Activated T-helper 2 cell treated with anti-CD3 and anti-CD28 coated beads, Interferon-gamma antibody, Interleukin-2, Interleukin-4, amounts not matched to agents 10 μg/mL and 5 μg/mL and 100 μg/mL, durations not matched to agents 14 hours and 24 hours and 36 hours (primary cell): Measurements from ENCODE around the gene MYO1H. TPM values are rescaled to one million over a fixed set of nuclear protein-coding genes. Genes with fewer than 3 reads are reported as not detected.

Source experiments
- DNase-seq: peaks from one replicate; pipeline ENCODE4 v3.0.0; 2021; ENCODE audit warnings: low spot score
- H3K27ac Mint-ChIP-seq: one replicate; pipeline ENCODE4 v1.8.0; 2021; ENCODE audit warnings: mixed read lengths
- H3K27me3 Mint-ChIP-seq: one replicate; pipeline ENCODE4 v1.8.0; 2021; ENCODE audit warnings: low read depth, mixed read lengths
- H3K36me3 Mint-ChIP-seq: one replicate; pipeline ENCODE4 v1.8.0; 2021; ENCODE audit warnings: low read depth, mixed read lengths
- H3K4me1 Mint-ChIP-seq: one replicate; pipeline ENCODE4 v1.8.0; 2021; ENCODE audit warnings: low read depth, mixed read lengths
- H3K4me3 Mint-ChIP-seq: one replicate; pipeline ENCODE4 v1.8.0; 2021; ENCODE audit warnings: low read depth, mild to moderate bottlenecking, moderate library complexity, mixed read lengths
- H3K9me3 Mint-ChIP-seq: one replicate; pipeline ENCODE4 v1.8.0; 2021; ENCODE audit warnings: mixed read lengths
- intact Hi-C: fragments of 100-400 bp; cut with micrococcal nuclease; formaldehyde crosslinking; loops from one replicate; pipeline ENCODE4 v1.15.1; 2023
- total RNA-seq: library from RNA; stranded (reverse); gene quantifications from 2 replicates; pipeline ENCODE4 v1.2.3, GENCODE V29; 2022

Gene MYO1H
- total RNA-seq, 1 donor from 2014 or later: not detected

DNA sequence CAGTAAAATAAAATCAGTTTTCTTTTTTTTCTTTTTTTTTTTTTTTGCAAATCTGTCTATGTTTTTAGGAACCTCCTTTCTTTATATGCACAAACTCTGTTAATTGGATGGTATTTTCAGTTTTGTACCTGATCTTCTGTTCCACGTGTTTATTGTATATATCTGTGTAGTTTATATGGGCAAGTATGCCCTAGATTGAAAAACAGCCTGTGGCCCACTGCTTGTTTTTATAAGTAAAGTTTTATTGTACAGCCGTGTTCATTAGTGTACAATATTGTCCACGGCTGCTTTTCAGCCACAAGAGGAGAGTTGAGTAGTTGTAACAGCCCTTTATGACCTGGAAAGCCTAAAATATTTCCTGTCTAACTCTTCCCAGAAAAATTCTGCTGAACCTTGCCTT lies 18.7 kb upstream of the MYO1H start:
- no peaks in the 10 kb centered on the region for H3K4me1 Mint-ChIP-seq
- H3K4me3 Mint-ChIP-seq: no peak overlapping the region
- no peak for DNase-seq
- intact Hi-C loops: no loop called here
- no peaks in the 10 kb centered on the region for H3K36me3 Mint-ChIP-seq
- H3K9me3 Mint-ChIP-seq: no peaks in the 10 kb centered on the region
- H3K27ac Mint-ChIP-seq: no peak overlapping the region
- H3K27me3 Mint-ChIP-seq: peaks cover 24% of the 10 kb centered on the region

GRCh38 chr12:109329686-109330085 lies 18.0 kb upstream of the MYO1H start:
- no peak overlapping the region for H3K4me3 Mint-ChIP-seq
- H3K27me3 Mint-ChIP-seq: peaks cover 24% of the 10 kb centered on the region
- no peaks in the 10 kb centered on the region for H3K4me1 Mint-ChIP-seq
- intact Hi-C loops: no loop called here
- no peak overlapping the region for H3K27ac Mint-ChIP-seq
- H3K36me3 Mint-ChIP-seq: no peaks in the 10 kb centered on the region
- DNase-seq: no peak
- H3K9me3 Mint-ChIP-seq: no peaks in the 10 kb centered on the region

DNA sequence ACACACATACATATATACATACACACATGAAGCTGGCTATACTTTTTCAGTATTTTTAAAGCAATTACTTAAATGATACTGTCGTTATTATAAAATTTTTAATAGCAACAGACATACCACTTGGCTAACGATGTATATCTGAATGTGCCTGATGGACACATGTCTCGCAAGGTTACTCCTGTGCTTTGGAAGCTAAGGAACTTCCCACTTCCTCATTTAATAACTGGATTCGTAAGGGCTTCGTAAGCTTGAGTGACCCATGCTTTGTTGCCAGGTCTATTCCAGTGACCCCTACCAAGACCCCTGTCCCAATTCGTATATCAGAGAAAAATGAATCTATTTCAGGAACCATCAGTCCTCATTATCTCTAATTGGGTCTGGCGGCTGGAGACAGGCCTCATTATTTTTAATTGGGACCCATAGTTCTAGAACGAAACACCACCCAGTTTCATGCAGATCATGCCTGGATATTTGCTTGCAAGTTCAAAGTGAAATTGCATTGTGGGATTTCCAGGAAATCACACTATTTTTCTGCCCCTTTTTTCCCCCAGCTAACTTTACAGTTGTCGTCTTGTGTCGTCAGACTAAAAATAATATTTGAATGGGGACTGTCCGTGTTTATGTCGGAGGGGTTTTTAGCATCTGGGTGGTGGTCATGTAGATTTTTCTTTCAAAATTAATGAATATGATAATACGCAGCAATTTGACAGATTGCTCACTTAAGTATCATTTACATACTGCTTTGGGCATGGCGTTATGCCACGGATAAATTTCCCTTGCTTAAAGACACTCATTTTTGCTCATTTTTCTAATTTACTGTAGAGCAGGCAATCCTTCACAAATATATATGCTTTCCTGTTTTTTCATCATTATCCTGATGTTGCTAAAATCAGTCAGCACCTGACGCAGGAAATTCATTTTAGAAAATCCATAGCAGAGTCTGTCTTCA lies 17.1 kb upstream of the MYO1H start:
- Mint-ChIP-seq H3K36me3 (no peaks in the 10 kb centered on the region), H3K4me1 (no peaks in the 10 kb centered on the region), H3K27ac (no peak overlapping the region), H3K9me3 (no peaks in the 10 kb centered on the region), H3K4me3 (no peak overlapping the region), H3K27me3 (peaks cover 18% of the 10 kb centered on the region)
- intact Hi-C loops: no loop called here
- no peak for DNase-seq

GRCh38 chr12:109331301-109331952 lies 16.3 kb upstream of the MYO1H start:
- Mint-ChIP-seq H3K27ac (no peak overlapping the region), H3K4me3 (no peak overlapping the region), H3K9me3 (no peaks in the 10 kb centered on the region), H3K4me1 (no peaks in the 10 kb centered on the region), H3K27me3 (peaks cover 19% of the 10 kb centered on the region), H3K36me3 (no peaks in the 10 kb centered on the region)
- DNase-seq: no peak
- intact Hi-C loops: no loop called here

- no peak overlapping the region for H3K4me3 Mint-ChIP-seq
- no peaks in the 10 kb centered on the region for H3K9me3 Mint-ChIP-seq
- intact Hi-C loops: no loop called here
- no peaks in the 10 kb centered on the region for H3K4me1 Mint-ChIP-seq
- no peak overlapping the region for H3K27ac Mint-ChIP-seq
- H3K27me3 Mint-ChIP-seq: peaks cover 15% of the 10 kb centered on the region
- DNase-seq: no peak
- H3K36me3 Mint-ChIP-seq: no peaks in the 10 kb centered on the region
These were observed 12.8 kb upstream of the MYO1H start for GRCh38 chr12:109334887-109335286.

DNA sequence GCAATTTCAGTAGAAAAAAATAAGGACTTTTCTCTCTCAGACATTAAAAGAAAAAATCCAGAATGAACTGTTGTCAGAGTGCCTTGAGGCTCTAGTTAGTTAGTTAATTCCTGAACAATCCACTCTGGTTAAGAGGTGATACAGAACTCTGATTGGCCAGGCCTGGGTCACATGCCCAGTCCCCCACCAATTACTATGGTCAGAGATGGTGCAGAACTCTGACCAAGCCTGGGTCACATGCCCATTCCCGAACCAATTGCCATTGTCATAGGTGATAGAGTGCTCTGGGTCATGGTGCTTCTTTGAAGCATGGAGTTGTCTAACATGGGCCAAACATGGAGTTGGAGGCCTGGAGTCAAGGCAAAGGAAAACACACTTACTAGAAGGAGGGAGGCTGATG lies 11.1 kb upstream of the MYO1H start:
- Mint-ChIP-seq H3K27me3 (peaks cover 20% of the 10 kb centered on the region), H3K4me3 (no peak overlapping the region), H3K27ac (no peak overlapping the region), H3K36me3 (no peaks in the 10 kb centered on the region), H3K9me3 (no peaks in the 10 kb centered on the region), H3K4me1 (no peaks in the 10 kb centered on the region)
- no peak for DNase-seq
- intact Hi-C loops: no loop called here

- H3K4me1 Mint-ChIP-seq: no peaks in the 10 kb centered on the region
- no peaks in the 10 kb centered on the region for H3K9me3 Mint-ChIP-seq
- no peak for DNase-seq
- peaks cover 30% of the 10 kb centered on the region for H3K27me3 Mint-ChIP-seq
- no peak overlapping the region for H3K4me3 Mint-ChIP-seq
- H3K36me3 Mint-ChIP-seq: no peaks in the 10 kb centered on the region
- intact Hi-C loops: no loop called here
- H3K27ac Mint-ChIP-seq: no peak overlapping the region
These were observed 4.0 kb upstream of the MYO1H start for GRCh38 chr12:109343677-109344076.

- no peaks in the 10 kb centered on the region for H3K36me3 Mint-ChIP-seq
These were observed 2.3 kb upstream of the MYO1H start for GRCh38 chr12:109345428-109345827.

DNA sequence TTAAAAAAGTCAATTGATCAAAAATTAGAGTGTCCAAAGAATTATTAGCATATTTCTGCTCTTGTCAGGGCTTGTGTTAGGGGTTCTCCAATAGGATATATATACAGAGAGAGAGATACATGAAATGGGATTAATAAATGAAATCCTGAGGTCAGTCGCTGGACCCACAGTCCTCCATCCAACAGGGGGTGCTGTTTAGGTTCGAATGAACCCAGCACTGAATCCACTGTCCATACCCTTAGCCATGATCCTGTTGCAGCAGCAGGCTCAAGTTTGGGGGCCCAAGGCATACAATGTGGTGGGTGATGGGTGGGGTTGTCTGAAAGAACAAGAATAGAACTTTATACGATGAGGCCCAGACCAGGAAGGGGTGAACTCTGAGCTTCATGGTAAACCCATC lies 780 bp upstream of the MYO1H start:
- no peaks in the 10 kb centered on the region for H3K36me3 Mint-ChIP-seq
- H3K4me3 Mint-ChIP-seq: no peak overlapping the region
- H3K9me3 Mint-ChIP-seq: no peaks in the 10 kb centered on the region
- intact Hi-C loops: loop anchor here (2.0 kb wide), 1 partner anchor 38 kb away; no protein-coding TSS in a partner anchor
- peaks cover 23% of the 10 kb centered on the region for H3K27me3 Mint-ChIP-seq
- no peak for DNase-seq
- H3K4me1 Mint-ChIP-seq: no peaks in the 10 kb centered on the region
- H3K27ac Mint-ChIP-seq: no peak overlapping the region

More at GRCh38 chr12:109345428-109345827, 2.3 kb upstream of the MYO1H start:
- Mint-ChIP-seq H3K4me3 (no peak overlapping the region), H3K27me3 (peaks cover 28% of the 10 kb centered on the region), H3K9me3 (no peaks in the 10 kb centered on the region), H3K4me1 (no peaks in the 10 kb centered on the region), H3K27ac (no peak overlapping the region)
- DNase-seq: no peak
- intact Hi-C loops: no loop called here

DNA sequence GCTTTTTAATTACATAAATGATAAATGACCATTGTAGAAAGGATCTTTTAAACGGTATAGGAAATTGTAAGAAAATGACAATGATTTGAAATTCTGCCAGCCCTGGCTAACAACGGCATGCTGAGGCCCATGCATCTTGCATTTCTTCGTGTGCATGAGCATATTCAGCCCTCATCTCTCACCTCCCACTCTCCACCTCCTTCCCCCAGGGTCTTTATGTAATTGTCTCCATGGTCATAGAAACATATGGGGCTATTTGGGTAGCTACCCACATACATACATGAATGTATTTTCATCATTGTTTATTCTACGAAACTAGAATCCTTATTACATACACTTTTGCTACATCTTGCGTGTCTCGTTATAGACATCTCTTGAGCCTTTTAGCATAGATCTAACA lies 4.5 kb downstream of the MYO1H start:
- Mint-ChIP-seq H3K27ac (no peak overlapping the region), H3K4me1 (no peaks in the 10 kb centered on the region), H3K36me3 (no peaks in the 10 kb centered on the region), H3K4me3 (no peak overlapping the region), H3K9me3 (no peaks in the 10 kb centered on the region), H3K27me3 (peaks cover 25% of the 10 kb centered on the region)
- DNase-seq: no peak
- intact Hi-C loops: no loop called here

GRCh38 chr12:109356577-109356976 lies 8.9 kb downstream of the MYO1H start:
- Mint-ChIP-seq H3K9me3 (no peaks in the 10 kb centered on the region), H3K36me3 (no peaks in the 10 kb centered on the region), H3K4me3 (no peak overlapping the region), H3K4me1 (peaks cover 16% of the 10 kb centered on the region), H3K27ac (no peak overlapping the region), H3K27me3 (peaks cover 23% of the 10 kb centered on the region)
- intact Hi-C loops: no loop called here
- DNase-seq: no peak

DNA sequence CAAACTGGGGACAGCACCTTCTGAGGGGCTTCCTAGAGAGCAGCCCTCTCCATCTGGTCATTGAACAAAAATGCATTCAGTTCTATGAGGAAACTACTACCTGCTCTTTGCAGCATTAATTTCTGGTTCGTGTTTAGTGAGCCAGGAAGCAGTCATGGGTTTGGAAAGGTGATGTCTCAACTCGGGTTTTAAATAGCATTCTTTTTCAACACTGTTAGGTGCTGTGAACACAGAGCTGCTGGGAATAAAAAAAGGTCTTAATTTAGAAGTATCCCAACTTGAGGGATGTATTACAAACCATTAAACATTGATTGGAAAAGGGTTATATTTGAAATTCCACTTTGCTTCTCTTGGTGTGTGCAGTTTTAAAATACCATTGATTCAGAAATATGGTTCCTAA lies 9.3 kb downstream of the MYO1H start:
- H3K4me3 Mint-ChIP-seq: no peak overlapping the region
- intact Hi-C loops: no loop called here
- H3K9me3 Mint-ChIP-seq: no peaks in the 10 kb centered on the region
- DNase-seq: no peak
- no peaks in the 10 kb centered on the region for H3K36me3 Mint-ChIP-seq
- H3K27ac Mint-ChIP-seq: no peak overlapping the region
- peaks cover 16% of the 10 kb centered on the region for H3K4me1 Mint-ChIP-seq
- peaks cover 24% of the 10 kb centered on the region for H3K27me3 Mint-ChIP-seq

DNA sequence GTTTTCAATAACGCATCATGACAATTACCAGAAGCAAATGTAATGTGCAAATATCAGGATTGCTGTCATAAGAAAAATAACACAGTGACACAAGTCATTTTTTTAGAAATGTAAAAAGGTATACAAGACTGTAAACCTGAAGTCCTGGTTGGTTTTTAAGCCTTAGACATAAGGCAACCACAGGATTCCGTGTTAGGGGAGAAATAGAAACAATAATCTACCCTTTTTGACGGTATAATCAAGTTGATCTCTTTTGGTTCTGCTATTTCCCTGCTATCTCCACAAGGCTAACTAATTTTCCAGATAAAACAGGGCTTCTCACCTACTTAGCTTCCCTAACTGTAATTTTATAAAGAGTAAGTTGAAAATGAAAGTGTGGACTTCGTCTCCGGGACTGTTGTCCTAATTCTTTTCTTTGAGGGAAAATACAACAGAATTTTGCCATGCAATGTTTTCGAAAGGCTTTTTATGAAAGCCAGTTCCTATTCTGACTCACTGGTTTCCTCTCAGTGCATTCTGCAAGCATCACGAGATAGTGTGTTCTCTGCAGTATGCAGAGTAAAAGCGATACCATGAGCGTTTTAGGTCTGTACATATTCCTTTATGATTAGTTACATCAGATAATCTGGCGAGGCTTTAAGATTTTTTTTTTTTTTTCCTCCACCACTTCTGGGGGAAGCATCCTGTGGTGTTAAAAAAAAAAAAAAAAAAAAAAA lies 10.6 kb downstream of the MYO1H start:
- intact Hi-C loops: no loop called here
- Mint-ChIP-seq H3K27me3 (peaks cover 21% of the 10 kb centered on the region), H3K4me3 (peak overlapping the region; percentile 64), H3K4me1 (peaks cover 17% of the 10 kb centered on the region), H3K36me3 (no peaks in the 10 kb centered on the region), H3K27ac (peak overlapping the region; percentile 67), H3K9me3 (no peaks in the 10 kb centered on the region)
- DNase-seq: peak; percentile 19
